HG03342 (cell line): Measurements from ENCODE around the gene SPG7.
A peak's percentile ranks its signal among the peaks of the same experiment; 100 is the strongest.
"Not testable (repeated sequence)": the region's sequence is repeated elsewhere in the genome, so short reads cannot be mapped to it uniquely, and the experiment has no call there.

Source experiments
- ATAC-seq: cut with Tn5 transposase; IDR thresholded peaks from one replicate; pipeline ENCODE4 v1.9.1; 2021; ENCODE audit warnings: mild to moderate bottlenecking, moderate library complexity; ENCODE audit not compliant: unreplicated experiment

The SPG7 gene

DNA sequence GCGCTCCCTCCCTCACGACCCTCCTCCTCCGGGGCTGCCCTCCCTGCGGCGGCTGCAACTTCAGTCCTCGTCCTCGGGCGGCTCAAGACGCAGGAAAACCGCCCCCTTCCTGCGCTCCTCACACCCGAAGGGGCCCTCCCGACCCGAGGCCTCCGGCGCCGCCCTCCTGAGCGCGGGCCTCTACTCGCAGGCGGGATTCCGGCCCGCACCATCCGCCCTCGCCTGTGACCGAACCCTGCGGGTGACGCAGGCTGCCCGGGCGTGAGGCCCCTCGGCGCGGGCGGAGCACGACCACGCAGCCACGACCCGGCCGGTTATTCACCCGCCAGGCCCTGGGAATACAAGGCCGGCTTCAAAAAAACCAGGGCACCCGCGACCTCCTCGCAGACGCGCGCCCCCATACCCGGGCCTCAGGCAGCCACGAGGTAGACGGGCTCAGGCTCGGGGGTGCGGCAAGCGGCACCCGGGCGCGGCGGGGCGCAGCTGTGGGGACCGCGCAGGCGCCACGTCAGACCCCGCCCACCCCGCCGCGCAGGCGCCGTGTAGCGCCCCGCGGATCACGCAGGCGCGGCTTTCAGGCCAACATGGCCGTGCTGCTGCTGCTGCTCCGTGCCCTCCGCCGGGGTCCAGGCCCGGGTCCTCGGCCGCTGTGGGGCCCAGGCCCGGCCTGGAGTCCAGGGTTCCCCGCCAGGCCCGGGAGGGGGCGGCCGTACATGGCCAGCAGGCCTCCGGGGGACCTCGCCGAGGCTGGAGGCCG is at the start of gene SPG7:
Gene SPG7 (plus strand): TSS at position 570 of the 757 bp plus-strand sequence. CDS start 15 bp downstream, at position 585.
- peak; percentile 64 for ATAC-seq

DNA sequence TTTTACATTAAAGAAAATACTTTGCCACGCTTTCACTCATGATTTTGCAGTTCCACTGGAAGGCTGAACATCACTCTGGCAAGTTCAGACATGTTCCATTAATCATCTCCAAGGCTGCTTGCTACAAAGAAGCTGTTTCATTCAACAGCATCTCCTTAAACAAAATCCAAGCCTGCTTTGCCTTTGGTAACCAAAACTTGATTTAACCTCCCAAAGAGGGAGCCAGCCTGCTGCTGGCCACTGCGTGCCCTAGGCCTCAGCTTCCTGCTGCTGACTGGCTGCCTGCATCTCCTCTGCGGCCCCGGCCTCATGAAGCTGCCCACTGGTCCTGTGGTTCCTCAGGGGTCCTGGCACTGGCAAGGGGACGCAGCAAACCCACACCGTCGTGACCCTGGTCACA is 49.7 kb upstream of the SPG7 start:
- ATAC-seq: no peak

DNA sequence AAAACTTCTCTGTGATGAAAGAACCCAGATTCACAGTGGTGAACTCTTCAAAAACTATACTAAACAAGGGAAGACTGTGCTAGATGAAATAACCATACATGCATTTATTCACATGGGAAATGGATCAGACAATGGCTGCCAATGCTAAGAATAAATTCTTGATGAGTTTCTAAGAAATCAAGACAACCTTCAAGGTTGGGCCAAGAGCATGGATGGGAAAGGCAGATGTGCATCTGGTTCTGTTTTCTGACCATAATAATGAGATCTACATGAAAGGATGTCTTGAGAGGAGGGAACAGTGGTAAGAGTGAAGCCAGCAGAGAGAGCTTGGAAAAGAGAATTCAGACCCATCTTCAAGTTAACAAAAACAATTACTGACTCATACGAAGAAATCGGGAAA is 49.2 kb upstream of the SPG7 start:
- ATAC-seq: no peak

DNA sequence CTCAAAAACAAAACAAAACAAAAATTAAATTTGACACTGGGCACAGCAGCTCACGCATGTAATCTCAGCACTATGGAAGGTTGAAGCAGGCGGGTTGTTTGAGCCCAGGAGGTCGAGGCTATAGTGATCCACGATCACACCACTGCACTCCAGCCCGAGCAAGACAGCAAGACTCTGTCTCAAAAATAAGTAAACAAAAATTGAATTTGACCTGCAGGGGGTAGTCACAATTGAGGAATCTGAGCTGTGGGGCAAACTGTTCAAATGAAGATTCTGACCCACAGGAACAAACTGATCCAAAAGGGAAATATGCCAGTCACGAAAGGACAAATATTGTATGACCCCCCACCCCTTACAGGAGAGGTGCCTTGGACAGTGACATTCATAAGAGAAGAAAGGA is 47.6 kb upstream of the SPG7 start:
- no peak for ATAC-seq

GRCh38 chr16:89461890-89462289 is 46.3 kb upstream of the SPG7 start:
- not testable (repeated sequence) for ATAC-seq

DNA sequence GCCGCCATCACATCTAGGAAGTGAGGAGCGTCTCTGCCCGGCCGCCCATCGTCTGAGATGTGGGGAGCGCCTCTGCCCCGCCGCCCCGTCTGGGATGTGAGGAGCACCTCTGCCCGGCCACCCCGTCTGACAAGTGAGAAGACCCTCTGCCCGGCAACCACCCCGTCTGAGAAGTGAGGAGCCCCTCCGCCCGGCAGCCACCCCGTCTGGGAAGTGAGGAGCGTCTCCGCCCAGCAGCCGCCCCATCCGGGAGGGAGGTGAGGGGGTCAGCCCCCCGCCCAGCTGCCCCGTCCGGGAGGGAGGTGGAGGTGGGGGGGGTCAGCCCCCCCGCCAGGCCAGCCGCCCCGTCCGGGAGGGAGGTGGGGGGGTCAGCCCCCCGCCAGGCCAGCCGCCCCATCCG is 45.6 kb upstream of the SPG7 start:
- not testable (repeated sequence) for ATAC-seq

GRCh38 chr16:89463312-89463711 is 44.9 kb upstream of the SPG7 start:
- ATAC-seq: not testable (repeated sequence)

DNA sequence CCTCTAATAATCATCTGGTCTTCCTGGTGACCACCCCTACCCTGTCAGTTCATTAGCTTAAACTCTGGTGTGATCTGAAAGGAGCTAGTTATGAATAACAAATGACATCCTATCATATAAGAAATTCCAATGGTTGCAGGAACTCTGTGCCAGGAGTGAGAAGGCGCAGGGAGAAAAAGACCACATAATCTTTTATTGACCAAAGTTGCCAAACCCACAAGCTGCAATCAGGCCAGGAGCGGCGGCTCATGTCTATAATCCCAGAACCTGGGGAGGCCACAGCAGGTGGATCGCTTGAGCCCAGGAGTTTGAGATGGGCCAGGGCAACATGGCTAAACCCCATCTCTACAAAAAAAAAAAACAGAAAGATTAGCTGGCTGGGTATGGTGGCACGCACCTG is 41.3 kb upstream of the SPG7 start:
- ATAC-seq: no peak

DNA sequence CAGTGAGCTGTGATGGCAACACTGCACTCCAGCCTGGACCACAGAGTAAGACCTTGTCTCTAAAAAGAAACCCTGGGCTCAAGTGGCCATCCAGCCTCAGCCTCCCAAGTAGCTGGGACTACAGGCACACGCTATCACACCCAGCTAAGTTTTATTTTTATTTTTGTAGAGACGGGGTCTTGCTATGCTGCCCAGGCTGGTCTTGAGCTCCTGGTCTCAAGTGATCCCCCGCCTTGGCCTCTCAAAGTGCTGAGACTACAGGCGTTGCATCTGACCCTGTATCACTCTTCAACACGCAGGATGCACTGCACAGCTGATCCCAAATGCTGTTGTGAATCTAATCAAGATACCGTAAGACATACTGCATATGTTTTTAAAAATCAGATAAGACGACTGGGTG is 40.8 kb upstream of the SPG7 start:
- ATAC-seq: no peak

GRCh38 chr16:89472711-89473075 is 35.5 kb upstream of the SPG7 start:
- ATAC-seq: no peak

GRCh38 chr16:89473136-89473712 is 35.0 kb upstream of the SPG7 start:
- no peak for ATAC-seq

DNA sequence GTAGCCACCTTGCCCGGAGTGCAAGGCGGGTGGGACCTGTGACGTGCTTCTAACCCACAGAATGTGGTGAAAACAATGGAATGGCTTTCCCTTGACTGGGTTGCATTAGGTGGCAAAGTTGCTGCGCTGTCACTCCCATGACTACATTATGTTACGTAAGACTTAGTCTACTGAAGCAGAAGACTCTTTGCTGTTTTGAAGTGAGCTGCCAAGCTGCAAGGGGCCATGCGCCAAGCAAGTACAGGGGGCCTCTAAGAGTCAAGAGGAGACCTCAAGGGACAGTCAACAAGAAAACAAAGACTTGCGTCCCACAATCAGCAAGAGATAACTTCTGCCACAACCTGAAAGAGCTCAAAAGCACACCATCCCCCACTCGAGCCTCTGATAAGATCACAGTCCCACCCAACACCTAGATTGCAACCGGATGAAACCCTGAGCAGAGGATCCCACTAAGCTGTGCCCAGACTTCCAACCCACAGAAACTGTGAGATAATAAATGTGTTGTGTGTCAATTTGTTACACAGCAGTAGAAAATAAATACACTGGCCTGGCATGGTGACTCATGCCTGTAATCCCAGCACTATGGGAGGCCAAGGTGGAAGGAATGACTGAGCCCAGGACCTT is 34.3 kb upstream of the SPG7 start:
- no peak for ATAC-seq

GRCh38 chr16:89475144-89475543 is 33.1 kb upstream of the SPG7 start:
- no peak for ATAC-seq

GRCh38 chr16:89476379-89476778 is 31.8 kb upstream of the SPG7 start:
- no peak for ATAC-seq

DNA sequence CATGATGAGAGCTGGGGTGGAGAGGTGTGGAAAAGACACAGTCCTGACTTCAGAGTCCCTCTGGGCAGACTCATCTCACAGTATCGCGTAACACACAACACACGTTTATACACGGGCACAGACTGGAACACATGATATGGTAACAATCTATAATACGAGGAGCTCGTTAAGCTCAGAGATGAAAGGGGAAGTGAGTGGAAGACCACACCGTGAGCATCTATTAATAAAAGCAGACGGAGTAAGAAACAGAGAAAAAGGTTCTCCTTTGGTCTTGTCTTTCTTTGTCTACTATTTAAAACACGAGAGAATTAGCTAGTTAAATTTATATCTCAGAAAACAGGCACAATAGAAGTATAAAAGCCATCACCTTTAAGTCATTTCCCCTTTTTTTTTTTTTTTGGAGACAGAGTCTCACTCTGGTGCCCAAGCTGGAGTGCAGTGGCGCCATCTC is 31.4 kb upstream of the SPG7 start:
- peak; percentile 69 for ATAC-seq

DNA sequence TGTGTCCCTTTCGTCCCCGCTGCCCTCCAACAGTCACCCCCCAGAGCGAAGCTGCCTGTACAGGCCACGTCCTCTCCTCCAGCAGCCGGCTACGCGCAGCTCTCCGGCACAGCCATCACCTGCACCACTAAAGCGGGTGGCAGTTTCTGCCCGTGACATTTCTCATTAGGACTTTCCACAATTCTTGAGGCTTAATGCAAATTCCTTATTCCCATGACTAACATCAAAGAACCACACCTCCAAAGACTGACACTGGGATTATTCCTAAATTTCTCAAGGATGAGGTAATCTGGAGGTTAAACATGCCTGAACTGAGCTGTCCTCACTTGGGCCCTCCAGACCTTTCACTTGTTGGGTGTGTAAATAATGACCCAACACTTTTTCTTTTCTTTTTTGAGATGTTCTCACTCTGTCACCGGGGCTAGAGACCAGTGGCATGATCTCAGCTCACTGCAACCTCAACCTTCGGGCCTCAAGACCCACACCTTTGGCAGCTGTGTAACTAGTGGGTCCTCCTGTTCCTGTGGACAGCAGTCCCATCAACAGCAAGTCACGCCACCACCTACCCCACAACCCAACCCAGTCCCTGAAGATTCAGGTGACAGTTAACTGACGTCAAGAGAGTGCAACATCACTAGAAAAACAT is 29.5 kb upstream of the SPG7 start:
- no peak for ATAC-seq

DNA sequence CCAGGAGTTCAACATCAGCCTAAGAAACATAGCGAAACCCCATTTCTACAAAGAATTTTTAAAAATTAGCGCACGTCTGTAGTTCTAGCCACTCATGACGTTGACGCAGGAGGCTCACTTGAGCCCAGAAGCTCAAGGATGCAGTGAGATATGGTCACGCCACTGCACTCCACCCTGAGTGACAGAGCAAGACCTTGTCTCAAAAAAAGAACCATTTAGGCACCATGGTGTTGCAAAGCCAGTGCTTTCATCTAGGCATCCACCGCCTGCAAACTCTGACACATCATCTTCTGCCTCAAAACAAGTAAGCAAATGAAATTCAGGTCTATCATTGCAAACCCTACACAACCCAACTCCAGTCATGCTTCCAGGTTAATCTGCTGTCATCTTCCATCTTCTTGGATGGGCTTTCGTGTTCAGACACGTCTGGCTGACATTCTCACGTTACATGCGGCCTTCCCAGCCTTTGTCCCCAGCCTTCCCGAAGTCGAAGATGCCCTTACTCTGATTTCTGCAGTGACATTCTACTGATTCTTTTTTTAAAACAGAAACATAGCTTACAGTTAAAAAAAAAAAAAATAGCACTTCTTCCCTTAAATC is 26.7 kb upstream of the SPG7 start:
- no peak for ATAC-seq

GRCh38 chr16:89482150-89482816 is 25.9 kb upstream of the SPG7 start:
- no peak for ATAC-seq

GRCh38 chr16:89482817-89483205 is 25.4 kb upstream of the SPG7 start:
- no peak for ATAC-seq

DNA sequence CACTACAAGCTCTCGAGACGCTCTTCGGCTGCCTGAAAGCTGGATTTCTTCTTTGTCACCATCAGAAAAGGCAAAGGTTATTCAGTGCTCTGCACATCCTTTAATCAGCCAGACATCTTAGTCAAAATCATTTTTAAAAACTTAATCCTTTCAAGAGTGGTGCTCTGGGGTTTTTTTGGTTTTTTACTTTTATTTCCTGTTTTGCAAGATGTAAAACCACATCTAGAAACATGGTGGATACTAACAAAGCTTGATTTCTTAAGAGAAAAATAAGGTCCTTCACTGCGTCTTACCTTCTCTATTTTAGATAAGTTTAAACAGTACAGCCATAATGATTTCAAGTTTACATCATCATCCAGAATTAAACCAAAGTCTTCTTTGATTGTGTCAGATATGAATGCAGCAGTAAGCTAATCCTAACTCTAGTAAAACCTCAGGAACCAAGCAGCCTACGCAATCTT is 24.1 kb upstream of the SPG7 start:
- ATAC-seq: no peak
